Pancreas (tissue), 10 donors: Measurements from ENCODE around the gene VDAC1. TPM values are rescaled to one million over a fixed set of nuclear protein-coding genes. Genes with fewer than 3 reads are reported as not detected.
A peak's percentile ranks its signal among the peaks of the same experiment; 100 is the strongest.

Source experiments
- ATAC-seq, 4 donors: fragments of 200-7000 bp; cut with Tn5 transposase; one replicate each; pipeline versions ENCODE4 v1.8.0 to v1.9.1; 2020; ENCODE audit warnings: mild to moderate bottlenecking in 4 of 4, moderate library complexity in 4 of 4
- DNase-seq, 6 donors: peaks; one replicate each; pipeline ENCODE4 v3.0.0-alpha.2; 2020
- FAIRE-seq: peaks from 2 replicates; lab custom pipeline; 2012; peaks lifted over from hg19 to GRCh38; lab: Jason Lieb, UNC
- H3K27ac ChIP-seq, 4 donors: fragments of 200-600 bp; sonication (generic); 1 replicate in 3 of 4; 2 replicates in 1 of 4; pipeline versions ENCODE4 v1.5.0 to v1.8.0; 2020
- H3K27me3 ChIP-seq, 4 donors: fragments of 200-600 bp; one replicate each; pipeline ENCODE4 v1.8.0; 2021
- H3K36me3 ChIP-seq, 3 donors: fragments of 200-600 bp; sonication (generic) in 1 of 3; one replicate each; pipeline versions ENCODE4 v1.5.0 to v1.8.0; 2020 to 2021
- H3K4me1 ChIP-seq, 3 donors: fragments of 200-600 bp; one replicate each; pipeline ENCODE4 v1.8.0; 2021
- H3K4me3 ChIP-seq, 4 donors: fragments of 200-600 bp; sonication (generic) in 2 of 4; one replicate each; pipeline versions ENCODE4 v1.5.0 to v1.8.0; 2020 to 2021
- H3K9me3 ChIP-seq, 4 donors: fragments of 200-600 bp; one replicate each; pipeline ENCODE4 v1.8.0; 2021
- WGBS, 2 donors: extraction: QIAGEN DNeasy Blood & Tissue Kit; methylation state at CpG; one replicate each; pipeline ENCODE4 v1.1.7; 2013; 5-methylcytosine and 5-hydroxymethylcytosine counted together
- intact Hi-C, 3 donors: fragments of 100-400 bp; cut with DNase I; formaldehyde crosslinking; loops; one replicate each; pipeline versions ENCODE4 v1.11.1 to v1.14.2; 2022
- polyA plus RNA-seq, 2 donors: library from polyadenylated mRNA; stranded (reverse); fragments of 200-250 nt; gene quantifications; one replicate each; pipeline ENCODE4 v1.2.3, GENCODE V29; 2013
- total RNA-seq, 6 donors: library from RNA; stranded (reverse); fragmentation: NEBNext Ultra II Directional in 4 of 6; extraction: Animal tissue kit (Norgen Biotek cat#: 25700) in 4 of 6; gene quantifications; one replicate each; pipeline versions ENCODE4 v1.2.1 to v1.2.4, GENCODE V29; 2021 to 2023
- TF ChIP-seq, protein P1 (sequence below), 4 donors: fragments of 200-600 bp; sonication (generic) in 3 of 4; IDR thresholded peaks; one replicate each; pipeline versions ENCODE4 v1.5.0 to v1.8.0; 2021; ENCODE audit warnings: antibody characterized with exemption in 4 of 4
- donor health status: healthy with polysubstance abuse.
- donor health status: DM: no; HTN: no; CAD: no; lungs with moderate emphysema.
- donor health status: DM: no; HTN: no; CAD: no.
- donor health status: control.
- donor health status: control.
- donor health status: Bipolar disorder and iron deficiency.
- donor health status: DM: yes; HTN: yes; CAD: no.
- donor health status: DM: no; HTN: no; CAD: no.
- donor health status: DM: no; HTN: no; CAD: no.
- donor health status: DM: yes; HTN: yes; CAD: no.

VDAC1 gene
- total and polyA plus RNA-seq, 8 donors, result 41.8 to 87.8 (median 63.4) TPM

DNA sequence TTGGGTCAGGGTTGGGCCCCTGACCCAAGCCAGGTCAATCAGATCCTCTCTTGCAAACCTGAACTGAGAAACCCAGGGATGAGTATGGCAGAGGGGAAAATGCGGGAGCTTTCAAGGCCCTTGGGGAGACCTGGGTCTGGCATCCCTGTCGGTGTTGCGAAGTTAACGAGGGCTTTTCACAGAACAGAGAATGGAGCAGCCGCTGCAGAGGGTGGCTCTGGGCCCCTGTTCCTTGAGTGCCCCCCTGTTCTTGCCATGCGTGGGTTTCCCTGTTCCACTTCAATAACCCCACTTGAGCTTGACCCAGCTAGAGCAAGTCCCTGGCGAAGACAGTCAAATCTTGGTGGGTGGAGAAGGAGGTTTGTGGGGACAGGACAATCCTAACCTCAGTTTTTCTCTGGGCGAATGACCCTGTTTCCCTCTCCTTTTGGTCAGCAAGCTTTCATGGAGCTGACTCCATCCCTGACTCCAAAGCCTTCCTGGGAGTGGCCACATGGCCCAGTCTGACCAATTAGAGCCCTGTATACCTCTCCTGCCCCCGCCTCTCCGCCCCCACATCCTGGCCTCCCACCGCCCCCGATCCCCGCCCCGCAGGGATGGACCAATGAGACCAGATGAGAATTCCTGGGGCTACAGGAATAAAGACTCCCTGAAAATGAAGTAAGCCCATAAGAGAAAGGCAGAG lies 2.9 kb upstream of the VDAC1 start:
- DNase-seq, result peak in 1 of 6 donors; percentile 39
- no peak for FAIRE-seq
- intact Hi-C loops, result no loop called here
- Histone ChIP-seq H3K4me3 (no peak overlapping the region), H3K4me1 (peaks cover 5 to 17% (median 14%) of the 10 kb centered on the region in 3 donors), H3K36me3 (no peaks in the 10 kb centered on the region), H3K9me3 (no peaks in the 10 kb centered on the region), H3K27ac (no peak overlapping the region), H3K27me3 (no peaks in the 10 kb centered on the region)
- ATAC-seq, result no peak
- TF ChIP-seq, protein P1, sequence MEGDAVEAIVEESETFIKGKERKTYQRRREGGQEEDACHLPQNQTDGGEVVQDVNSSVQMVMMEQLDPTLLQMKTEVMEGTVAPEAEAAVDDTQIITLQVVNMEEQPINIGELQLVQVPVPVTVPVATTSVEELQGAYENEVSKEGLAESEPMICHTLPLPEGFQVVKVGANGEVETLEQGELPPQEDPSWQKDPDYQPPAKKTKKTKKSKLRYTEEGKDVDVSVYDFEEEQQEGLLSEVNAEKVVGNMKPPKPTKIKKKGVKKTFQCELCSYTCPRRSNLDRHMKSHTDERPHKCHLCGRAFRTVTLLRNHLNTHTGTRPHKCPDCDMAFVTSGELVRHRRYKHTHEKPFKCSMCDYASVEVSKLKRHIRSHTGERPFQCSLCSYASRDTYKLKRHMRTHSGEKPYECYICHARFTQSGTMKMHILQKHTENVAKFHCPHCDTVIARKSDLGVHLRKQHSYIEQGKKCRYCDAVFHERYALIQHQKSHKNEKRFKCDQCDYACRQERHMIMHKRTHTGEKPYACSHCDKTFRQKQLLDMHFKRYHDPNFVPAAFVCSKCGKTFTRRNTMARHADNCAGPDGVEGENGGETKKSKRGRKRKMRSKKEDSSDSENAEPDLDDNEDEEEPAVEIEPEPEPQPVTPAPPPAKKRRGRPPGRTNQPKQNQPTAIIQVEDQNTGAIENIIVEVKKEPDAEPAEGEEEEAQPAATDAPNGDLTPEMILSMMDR (IDR thresholded peaks at IDR 0.05), result no peak
- WGBS, 2 donors, result 85 to 90% methylated on average over 14 of the region's 14 CpGs

DNA sequence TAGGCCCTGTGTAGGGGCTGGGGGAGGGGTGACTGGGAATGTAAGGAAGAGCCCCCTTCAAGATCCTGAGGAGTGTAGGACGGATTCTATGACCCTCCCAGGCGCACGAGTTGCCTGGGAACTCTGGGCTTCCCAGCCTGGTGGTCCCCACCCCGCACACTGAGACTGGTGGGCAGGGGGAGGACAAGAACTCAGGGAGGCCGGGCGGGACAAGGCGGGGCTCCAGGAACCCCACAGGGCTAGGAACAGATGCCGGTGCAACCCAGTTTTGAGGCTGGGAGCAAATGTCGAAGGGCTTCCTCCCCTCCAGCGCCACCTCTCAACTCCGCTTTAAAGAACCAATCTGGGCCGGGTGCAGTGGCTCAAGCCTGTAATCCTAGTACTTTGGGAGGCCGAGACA lies 1.3 kb upstream of the VDAC1 start:
- FAIRE-seq (no peak), DNase-seq (peak in 1 of 6 donors; percentile 50), ATAC-seq (no peak)
- Histone ChIP-seq H3K9me3 (no peaks in the 10 kb centered on the region), H3K36me3 (no peaks in the 10 kb centered on the region), H3K4me3 (peak overlapping the region in 1 of 4 donors; percentile 93), H3K27me3 (no peaks in the 10 kb centered on the region), H3K27ac (peak overlapping the region in 2 of 4 donors; percentile 96 to 98), H3K4me1 (peaks cover 5 to 24% (median 17%) of the 10 kb centered on the region in 3 donors)
- TF ChIP-seq, protein P1 (IDR thresholded peaks at IDR 0.05), result no peak
- 92% methylated on average over 13 of the region's 13 CpGs for WGBS, 2 donors
- intact Hi-C loops, result no loop called here

DNA sequence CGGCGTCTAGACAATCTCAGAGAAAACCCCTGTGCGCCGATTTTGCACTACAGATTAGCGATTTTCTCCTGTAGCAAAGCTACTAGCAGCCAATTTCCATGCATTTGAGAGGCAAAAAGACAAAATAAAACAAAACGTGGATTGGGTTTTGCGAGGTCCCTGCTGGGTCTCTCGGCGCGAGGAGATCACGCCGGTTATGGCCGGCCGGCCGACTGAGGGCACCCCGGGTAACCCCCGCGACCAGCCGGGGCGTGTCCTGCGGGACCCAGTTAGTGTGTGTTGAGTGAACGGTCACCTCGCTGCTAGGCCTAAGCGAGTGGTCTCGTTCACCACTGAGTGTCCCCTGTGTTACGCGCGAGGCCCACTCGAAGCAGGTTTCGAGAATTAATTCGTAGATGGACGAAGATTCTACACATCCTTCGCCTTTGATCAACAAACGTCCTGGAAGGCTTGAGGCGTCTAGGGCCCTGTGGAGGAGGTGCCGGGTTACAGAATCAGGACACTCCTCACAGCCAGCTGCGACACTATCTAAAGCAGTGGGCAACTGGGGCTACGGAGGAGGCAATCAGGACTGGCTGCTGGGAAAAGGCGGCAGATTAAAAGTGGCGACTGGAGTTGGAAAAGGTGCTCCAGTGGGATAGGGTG lies 764 bp upstream of the VDAC1 start:
- ATAC-seq, result peak; percentile 9 to 46 (median 30)
- no peak for FAIRE-seq
- H3K4me3 ChIP-seq, result peak overlapping the region; percentile 93 to 97 (median 95)
- peak in 2 of 6 donors; percentile 38 to 76 for DNase-seq
- no peaks in the 10 kb centered on the region for H3K9me3 ChIP-seq
- H3K27ac ChIP-seq, result peak overlapping the region; percentile 91 to 98 (median 95)
- H3K27me3 ChIP-seq, result no peaks in the 10 kb centered on the region
- intact Hi-C loops, result no loop called here
- WGBS, 2 donors, result 12 to 13% methylated on average over 40 of the region's 40 CpGs
- no peaks in the 10 kb centered on the region for H3K36me3 ChIP-seq
- TF ChIP-seq, protein P1 (IDR thresholded peaks at IDR 0.05), result no peak
- peaks cover 5 to 25% (median 17%) of the 10 kb centered on the region in 3 donors for H3K4me1 ChIP-seq

DNA sequence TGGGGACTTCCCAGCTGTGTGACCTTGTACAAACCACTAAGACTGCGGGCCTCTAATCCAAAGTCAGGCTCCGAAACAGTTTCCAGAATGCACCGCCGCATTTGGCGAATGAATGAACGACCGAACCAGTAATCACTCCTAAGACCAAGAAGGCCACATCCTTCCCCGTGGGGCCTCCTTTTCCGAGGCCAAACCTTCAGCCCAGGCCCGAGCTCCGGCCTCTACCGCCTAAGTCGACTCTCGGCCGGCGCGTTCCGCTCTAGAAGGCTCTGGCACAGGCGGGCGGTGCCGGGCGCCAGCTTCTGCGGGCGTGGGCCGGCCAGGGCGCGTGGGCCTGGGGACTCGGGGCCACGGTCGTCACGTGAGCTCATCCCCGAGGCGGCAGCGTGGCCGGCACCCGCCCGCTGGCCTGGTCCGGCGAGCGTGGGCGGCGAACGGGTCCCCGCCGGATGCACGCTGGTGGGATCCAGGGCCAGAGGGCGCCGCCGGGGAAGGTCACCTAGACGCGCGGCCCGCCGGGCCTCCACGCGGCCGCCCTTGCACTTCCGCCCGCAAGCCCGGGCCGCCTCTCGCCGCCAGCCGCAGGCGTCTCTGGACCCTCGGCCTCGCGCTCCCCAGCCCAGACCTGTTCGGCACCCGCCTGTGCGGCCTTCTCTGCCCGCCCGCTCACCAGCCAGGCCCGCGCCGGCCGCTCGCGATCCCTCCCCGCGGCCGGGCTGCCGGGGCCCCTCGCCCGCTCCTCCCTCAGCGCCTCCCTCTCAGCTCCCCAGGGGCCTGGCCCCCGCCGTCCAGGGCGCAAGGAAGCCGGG lies 754 bp downstream of the VDAC1 start:
- WGBS, 2 donors, result 0 to 1% methylated on average over 44 to 90 of the region's 90 CpGs
- no peak for FAIRE-seq
- intact Hi-C loops, result no loop called here

More for the DNA sequence above, 754 bp downstream of the VDAC1 start:
- TF ChIP-seq, protein P1 (IDR thresholded peaks at IDR 0.05), result no peak
- no peaks in the 10 kb centered on the region for H3K36me3 ChIP-seq
- H3K4me1 ChIP-seq, result peaks cover 5 to 32% (median 17%) of the 10 kb centered on the region in 3 donors
- H3K4me3 ChIP-seq, result peak overlapping the region; percentile 93 to 97 (median 95)
- H3K27ac ChIP-seq, result peak overlapping the region; percentile 91 to 98 (median 95)
- DNase-seq, result peak; percentile 41 to 83 (median 60)
- H3K27me3 ChIP-seq, result no peaks in the 10 kb centered on the region
- no peaks in the 10 kb centered on the region for H3K9me3 ChIP-seq
- ATAC-seq, result peak; percentile 24 to 56 (median 36)
